Stimulated activated CD8-positive, alpha-beta memory T cell treated with anti-CD3 and anti-CD28 coated beads, Interleukin-15, amount 100 ng/mL, for 4 hours (primary cell): ENCODE data around the gene S100A7A.

Source experiments
- DNase-seq, 2 donors: peaks; one replicate each; pipeline ENCODE4 v3.0.0-alpha.2; 2020; ENCODE audit warnings: low read depth in 2 of 2

Gene S100A7A

DNA sequence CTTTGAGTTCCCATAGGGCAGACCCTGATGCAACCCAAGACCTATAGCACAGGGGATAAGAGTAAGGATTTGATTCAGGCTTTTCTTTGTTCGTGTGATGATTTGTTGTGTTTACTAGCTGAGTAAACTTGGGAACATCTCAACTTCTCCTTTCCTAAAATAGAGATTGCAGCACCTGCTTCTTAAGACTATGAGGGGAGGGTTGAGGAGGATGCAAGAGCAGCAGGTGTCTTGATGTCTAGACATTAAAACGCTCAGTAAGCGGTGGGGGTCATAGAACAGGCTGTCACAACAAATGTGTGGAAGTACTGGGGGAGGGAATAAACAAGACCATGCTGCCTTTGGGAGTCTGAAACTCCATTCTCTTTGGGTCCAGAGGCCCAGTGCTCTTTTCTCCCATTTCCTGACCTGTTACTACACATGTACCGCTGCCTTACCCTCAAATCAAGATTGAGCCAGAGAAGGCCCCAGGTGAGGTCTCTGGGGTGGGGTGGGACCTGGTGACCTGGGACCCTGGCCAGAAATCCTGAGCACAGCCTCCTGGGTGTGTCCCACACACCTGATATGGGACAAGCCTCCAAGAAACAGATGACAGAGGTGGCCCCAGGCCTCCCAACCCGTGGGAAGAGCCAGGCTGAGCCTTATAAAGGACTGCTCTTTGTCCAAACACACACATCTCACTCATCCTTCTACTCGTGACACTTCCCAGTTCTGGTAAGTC is at the start of gene S100A7A:
TSS of gene S100A7A (plus strand) at position 671 of the 721 bp plus-strand sequence. CDS start 1,563 bp downstream, outside the sequence.
- no peak for DNase-seq

DNA sequence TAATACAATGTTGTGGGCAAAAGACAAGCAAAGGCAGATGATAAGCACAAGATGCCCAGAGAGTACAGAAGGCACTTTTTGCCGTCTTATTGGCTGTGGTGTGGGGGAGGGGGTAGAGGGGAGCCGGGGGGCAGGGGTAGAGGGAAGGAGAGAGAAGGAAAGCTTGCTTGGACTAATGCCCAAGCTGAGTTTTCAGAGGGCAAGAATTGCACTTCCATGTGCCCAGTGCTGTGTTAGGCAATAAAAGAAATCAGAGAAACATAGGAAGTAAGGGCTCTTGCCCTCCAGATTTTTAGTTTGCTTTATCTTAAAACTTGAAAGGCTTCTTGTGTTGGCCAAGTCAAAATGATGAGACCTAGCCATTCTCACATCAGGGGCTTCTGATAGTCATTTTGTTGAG is 49.2 kb upstream of the S100A7A start:
- DNase-seq, result no peak

DNA sequence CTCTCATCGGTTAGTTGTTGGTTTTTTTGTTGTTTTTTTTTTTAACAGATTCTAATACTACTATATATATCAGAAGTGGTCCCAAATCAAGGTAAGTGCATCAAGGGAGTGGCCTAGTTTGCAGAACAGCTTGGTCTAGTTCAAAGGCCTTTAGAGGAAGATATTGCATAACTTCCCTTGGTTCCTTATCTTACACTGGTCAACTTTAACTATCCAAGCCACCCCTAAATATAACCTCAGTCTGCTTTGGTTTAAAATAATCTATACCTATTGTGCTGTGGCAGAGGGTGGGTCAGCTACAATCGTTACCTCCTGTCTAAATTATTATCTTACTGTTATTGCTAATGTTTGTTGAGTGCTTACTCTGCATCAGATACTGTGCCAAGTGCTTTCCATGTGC is 47.8 kb upstream of the S100A7A start:
- DNase-seq, result no peak

DNA sequence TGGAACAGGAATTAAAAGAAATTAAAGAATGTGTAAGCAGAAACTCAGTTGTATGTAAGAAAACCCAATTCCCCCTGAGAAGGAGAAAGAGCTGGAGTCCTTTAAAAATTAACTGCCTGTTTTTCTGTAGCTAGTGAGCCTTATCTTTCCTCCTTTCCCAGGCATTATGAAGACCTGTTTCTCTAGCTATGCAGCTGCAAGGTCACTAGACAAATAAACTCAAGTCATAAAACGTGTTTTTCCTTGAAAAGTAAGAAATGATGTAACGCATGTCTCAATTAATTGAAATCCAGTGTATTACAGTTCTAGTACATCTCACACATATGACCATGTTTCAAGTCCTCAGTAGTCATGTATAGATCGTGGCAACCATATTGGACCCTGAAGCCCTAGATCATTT is 46.2 kb upstream of the S100A7A start:
- DNase-seq, result no peak

DNA sequence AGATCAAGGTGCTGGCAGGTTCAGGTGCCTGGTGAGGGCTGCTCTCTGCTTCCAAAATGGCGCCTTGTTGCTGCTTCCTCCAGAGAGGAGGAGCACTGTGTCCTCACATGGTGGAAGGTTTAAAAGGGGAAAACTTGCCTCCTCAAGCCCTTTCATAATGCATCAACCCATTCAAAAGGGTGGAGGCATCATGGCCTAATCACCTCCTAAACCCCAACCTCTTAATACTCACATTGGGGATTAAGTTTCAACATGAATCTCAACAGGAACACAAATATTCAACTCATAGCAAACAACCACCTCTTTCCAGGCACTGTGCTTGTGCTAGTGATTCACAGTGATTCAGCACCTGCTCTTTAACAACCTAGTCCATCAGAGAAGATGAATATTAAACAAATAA is 45.1 kb upstream of the S100A7A start:
- no peak for DNase-seq

DNA sequence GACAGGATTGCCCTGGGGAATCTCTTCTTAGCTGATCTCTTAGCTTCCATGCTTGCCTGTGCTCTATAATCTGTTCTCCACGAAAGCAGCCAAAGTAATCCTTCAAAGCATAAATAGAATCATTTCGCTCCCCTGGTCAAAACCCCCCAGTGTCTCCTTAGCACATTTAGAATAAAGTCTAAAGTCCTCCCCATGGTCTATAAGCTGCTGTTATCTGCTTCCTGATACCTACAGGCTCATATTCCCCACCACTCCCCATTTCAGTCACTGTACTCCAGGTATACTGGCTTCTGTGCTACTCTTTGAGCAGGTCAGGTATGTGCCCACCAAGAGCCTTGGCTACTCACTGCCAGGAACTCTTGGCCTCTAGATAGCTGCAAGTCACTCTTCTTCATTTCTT is 43.7 kb upstream of the S100A7A start:
- no peak for DNase-seq

DNA sequence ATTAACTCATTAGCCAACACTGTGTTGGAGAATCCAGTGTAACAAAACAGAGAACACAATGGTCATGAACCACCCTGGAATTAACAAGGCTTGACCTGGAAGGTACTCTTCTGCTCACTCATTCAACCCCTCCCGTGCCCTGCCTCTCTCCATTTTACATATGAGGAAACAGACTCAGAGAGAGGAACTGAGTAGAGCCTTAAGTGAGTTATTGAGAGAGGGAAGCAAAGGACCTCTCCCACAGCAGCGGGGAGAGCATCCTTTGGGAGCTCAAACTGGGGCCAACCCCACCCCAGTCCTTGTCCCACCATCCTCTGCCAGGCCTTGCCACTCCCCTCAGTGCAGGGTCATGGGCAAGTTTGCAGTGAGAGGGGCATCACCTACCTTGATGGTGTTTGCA is 42.2 kb upstream of the S100A7A start:
- DNase-seq, result no peak

DNA sequence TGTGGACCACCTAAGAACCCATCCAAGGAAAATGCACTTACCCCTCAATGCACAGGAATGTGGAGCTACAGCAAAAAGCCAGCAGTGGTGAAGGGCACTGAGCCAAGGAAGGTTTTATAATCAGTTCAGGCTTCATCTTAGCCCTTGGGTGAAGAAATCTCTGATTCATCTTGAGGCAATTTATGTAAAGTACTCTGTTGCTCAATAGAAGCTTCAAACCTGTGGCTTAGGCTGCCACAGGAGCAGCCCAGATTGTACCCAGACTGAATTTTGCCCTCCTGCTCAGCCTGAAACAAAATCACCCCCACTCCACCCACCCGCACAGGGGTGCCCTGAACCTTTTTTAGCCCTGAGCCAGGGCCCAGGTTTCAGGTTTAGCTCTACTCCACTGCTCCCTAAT is 40.8 kb upstream of the S100A7A start, which contains the start of gene S100A12:
TSS of gene S100A12 (minus strand) at position 111 of the 400 bp plus-strand sequence. CDS start 1,029 bp downstream, outside the sequence.
- DNase-seq, result no peak

DNA sequence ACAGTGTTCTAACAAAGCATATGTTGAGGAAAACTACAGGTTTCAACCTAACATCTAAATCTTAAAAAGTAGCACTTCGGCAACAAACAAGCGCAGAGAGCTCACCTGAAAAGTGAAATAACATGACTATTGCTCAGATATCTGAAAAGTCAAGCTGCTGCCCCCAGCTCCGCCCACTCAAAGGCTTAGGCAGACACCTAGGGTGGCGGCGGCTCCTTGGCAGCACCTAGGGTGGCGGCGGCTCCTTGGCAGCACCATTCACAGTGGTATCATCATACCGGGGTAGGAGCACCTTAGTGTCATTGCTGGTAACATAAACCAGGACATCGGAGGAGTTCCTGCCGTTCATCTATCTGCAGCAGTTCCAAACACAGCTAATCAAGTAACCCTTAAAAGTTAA is 36.7 kb upstream of the S100A7A start:
- DNase-seq, result no peak

DNA sequence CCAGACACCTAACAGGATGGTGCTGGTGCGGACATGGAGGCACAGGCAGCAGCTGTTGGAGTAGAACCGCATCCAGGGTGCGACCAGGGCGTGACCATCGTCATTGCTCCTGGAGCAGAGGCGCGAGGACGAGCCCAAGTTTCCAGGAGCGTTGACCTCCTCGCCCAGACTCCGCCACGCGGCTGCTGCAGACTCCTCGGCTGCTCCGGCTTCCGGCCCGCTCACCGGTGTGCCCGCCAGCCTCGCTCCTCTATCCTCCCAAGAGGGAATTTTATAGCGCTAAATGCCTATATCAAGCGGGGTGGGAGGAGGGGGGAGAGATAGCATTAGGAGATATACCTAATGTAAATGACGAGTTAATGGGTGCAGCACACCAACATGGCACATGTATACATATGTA is 35.6 kb upstream of the S100A7A start:
- no peak for DNase-seq

DNA sequence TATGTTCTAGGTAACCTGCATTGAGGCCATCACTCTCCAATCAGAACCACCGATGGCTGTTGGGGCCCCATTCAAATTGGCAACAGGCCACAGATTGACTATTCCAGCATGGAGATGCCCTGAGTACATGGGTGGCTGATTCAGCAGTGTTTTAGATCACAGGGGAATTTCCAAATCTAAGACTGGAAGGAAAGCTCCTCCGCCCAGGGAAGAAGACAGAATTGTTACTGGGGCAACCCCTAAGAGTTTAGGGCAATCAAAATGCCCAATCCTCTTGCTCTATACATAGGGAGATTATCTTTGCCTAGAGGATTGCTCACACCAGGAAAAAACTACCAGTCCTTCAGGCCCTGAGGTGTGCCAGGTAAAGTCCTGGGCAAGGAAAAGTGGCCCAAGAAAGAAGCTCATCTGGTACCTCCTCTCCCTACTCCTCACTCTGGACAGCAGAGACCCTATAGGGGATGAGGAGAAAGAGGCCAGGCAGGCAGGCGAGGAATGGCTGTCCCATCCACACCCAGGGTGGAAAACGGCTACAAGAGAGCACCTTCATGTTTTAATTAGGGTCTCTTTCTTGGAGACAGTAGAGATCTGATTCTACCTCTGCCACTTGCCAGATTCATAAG is 31.3 kb upstream of the S100A7A start:
- no peak for DNase-seq

DNA sequence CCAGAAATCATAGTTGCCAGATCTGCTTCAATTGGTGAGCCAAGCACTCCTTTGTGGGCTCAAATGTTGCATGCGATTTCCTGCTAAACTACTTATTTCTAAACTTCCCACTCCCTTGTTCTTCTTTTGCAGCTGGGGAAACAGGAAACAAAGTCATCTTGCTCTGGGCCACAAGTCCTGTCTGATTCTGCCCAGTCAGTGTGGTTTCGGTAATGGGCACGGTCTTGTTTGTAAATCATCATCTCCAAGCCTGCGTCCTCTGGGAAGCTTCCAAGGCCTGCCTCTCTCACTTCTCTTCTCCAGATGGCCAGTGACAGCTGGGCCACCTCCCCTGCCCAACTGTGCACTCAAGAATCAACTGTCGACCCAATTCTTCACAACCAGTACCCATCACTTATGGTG is 29.8 kb upstream of the S100A7A start:
- no peak for DNase-seq

DNA sequence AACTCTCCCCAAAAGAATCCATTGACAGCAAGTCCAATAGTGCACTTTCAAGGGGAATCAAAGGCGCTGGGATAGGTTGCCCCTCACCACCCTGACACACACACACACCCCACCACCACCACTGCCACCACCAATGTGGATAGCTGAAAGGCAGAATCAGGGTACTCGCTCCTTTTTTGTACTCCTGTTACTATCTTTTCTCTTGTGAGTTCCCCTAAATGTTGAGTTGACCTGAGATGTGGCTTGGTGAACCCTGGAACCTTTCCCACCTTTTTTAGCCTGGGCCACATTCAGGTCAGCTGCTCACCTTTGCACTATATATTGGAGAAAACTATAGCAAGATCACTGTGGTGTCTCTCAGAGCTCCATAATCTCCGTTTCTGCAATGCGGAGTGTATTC is 29.3 kb upstream of the S100A7A start:
- DNase-seq, result no peak

DNA sequence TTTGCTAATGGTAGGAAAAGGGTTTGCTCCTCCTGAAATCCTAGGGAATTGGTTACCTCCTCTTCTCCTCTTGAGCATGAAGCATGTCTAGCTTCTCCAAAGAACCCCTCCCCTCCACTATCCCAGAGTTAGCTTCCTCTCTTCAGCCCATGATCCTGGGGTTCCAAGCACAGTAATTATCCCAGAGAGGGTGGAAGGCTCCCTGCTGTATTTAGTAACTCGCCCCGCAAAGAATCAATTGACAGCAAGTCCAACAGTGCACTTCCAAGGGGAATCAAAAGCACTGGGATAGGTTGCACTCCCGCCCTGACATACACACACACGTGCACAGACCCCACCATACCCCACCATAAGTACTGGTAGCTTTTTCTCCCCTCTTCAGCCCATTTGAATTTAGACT is 28.5 kb upstream of the S100A7A start:
- DNase-seq, result no peak

DNA sequence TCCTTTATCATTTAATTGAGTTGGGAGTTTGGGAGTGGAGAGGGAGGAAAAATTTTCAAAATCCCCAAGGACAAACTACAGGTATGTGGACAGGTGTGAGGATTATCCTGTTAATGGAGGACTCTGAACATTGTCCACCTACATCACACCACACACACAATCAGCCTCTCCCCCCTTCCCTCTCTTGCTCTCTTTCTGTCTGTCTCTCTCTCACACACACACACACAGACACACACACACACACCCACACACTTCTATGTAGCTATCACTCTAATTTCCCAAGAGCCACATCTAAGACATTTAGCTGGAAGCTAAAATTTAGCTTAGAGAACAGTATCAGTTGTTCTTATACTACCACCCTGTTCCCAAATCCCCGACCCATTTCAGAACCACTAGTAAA is 26.9 kb upstream of the S100A7A start:
- no peak for DNase-seq

DNA sequence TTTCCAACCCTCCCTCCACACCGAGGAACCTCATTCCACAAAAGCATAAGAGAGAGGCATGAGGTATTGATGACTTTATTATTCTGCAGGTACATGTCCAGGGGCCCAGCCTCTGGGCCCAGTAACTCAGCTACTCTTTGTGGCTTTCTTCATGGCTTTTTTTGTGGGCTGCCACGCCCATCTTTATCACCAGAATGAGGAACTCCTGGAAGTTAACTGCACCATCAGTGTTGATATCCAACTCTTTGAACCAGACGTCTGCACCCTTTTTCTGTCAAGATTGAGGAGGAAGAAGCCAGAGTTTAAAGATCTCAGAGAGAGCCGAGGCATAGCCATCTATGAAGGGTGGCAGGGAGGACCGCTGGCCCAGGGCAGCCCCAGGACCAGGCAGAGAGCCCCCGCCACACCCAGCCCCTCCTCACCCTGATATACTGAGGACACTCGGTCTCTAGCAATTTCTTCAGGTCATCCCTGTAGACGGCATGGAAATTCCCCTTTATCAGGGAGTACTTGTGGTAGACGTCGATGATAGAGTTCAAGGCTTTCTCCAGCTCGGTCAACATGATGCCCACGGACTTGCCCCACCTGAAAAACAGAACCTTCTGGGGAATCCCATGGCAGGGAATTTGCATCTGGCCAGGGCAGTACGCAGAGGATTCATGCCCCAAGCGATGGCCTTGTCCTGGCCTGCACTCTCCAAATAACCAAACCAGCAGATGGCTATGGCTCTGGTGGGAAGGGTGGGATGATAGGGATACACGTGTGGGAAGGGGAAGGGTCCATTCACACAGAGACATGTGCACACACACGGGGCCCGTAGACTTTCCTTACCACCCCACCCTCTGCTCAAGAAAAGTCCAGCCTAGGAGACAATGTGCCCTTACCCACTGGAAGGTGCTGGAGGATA is 26.1 kb upstream of the S100A7A start:
- DNase-seq, result no peak

DNA sequence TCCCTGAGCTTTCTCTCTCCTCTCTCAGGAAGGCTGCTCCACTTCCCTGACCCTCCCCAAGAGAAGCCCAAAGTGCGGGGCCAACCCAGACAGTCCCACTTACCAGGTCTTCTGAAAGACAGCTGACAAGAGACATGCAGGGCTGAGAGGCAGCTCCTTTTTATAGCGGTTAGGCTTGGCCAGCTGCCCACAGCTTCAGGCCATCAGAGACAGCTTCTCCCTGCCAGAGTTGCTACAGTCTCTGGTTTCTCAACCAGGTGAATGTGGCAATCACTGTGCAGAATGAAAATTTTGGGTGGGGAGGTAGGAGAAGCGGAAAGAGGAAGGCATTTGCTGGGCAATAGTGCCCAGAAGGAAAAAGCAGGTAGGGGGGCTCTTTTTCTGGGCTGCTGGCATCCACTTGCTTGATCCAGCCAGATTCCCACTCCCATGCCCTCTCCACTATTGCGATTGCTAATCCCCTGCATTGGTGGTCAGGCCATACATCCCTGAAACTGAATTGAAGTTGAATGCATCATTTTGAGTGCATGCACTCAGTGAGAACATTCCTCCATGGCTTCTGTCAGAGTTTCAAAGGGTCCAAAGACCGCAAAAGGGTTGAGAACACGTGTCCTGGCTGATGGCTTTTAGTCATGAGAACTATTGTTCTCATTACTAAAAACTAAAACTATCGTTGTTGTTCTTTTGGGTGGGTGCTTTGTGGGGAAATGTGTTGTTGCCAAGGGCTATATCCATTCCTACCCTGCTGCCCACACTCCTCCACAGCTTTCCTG is 25.2 kb upstream of the S100A7A start, which contains the start of gene S100A8:
TSS of gene S100A8 (minus strand) at position 136 of the 773 bp plus-strand sequence. CDS start 538 bp downstream, outside the sequence.
- DNase-seq, result no peak

DNA sequence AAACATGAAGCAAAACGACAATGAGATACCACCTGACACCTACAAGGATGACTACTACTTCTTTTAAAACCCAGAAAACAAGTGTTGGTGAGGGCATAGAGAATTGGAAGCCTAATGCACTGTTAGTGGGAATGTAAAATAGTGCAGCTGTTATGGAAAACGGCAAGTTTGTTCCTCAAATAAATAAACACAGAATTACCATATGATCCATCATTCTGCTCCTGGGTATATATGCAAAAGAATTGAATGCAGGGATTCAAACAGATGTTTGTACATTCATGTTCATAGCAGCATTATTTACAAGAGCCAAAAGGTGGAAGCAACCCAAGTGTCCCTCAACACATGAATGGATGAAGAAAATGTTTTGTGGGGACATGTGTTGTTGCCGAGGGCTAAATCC is 24.1 kb upstream of the S100A7A start:
- no peak for DNase-seq

DNA sequence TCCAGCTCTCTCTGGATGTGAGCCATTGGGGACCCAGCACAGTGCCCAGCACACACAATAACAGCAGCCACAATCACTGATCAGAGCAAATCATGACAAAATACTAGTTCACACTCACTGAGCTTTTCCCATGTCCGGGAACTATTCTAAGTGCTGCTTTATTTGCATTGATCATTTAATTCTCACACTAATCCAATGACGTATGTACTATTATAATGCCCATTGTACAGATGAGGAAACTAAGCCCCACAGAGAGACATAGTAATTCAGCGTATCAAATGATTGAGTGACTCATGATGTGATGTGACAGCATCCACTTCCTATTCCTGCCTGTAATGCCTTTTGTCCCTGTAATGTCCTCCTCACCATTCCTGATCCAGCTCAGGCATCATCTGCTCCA is 23.5 kb upstream of the S100A7A start:
- DNase-seq, result no peak

DNA sequence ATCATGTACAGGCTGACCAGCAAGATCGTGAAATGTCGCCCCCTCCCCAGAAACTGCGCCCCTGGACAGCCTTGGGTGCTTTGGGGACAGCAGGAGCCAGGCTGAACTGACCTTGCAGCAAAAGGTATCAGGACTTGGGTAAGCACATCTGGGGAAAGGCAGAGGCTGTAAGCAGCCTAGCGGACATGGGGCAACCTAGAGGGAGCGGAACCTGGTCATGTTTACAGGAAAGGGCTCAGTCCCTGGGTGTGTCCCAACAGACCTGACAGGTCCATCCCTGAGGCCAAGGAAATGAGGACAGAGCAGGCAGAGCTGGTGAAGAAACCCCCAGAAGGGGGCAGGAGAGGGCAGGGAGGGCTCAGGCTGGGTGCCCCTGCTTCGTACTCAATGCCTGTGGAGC is 22.4 kb upstream of the S100A7A start:
- no peak for DNase-seq

DNA sequence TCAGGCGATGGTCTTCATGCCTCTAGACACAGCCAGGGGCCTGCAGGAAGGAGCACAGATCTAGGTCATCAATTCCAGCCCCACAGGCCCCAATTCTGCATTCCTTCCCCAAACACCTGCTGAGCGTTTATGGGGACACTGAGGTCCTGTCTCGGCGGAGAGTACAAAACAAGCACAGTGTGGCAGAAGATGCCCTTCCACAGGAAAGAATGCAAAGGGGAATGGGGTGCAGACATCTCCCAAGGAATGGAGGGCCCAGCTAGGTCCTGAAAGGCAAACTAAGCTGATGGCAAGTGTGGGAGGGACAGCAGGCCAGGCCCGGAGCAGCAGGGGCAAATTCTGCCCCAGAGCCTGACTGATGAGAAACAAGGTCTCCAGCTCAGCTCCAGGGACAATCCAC is 21.9 kb upstream of the S100A7A start:
- DNase-seq, result no peak
